Thoracic aorta (tissue), 2 donors: ENCODE data around the gene UBR2. TPM values are rescaled to one million over a fixed set of nuclear protein-coding genes. Genes with fewer than 3 reads are reported as not detected.

Experiments used
- ATAC-seq: fragments of 150-250 bp; one replicate; pipeline ENCODE4 v1.8.0; 2017; ENCODE audit warnings: low read depth; ENCODE audit not compliant: insufficient number of reproducible peaks, low FRiP score
- DNase-seq: peaks from one replicate; pipeline ENCODE4 v3.0.0-alpha.2; 2020; ENCODE audit warnings: low spot score
- H3K27ac ChIP-seq, 2 donors: fragments of 200-600 bp; sonication (generic); 1 replicate in 1 of 2; 2 replicates in 1 of 2; pipeline ENCODE4 v1.5.1; 2016; ENCODE audit warnings: mild to moderate bottlenecking in 2 of 2, moderate library complexity in 2 of 2
- H3K27me3 ChIP-seq: fragments of 200-600 bp; sonication (generic); replicated peaks from 2 replicates; pipeline ENCODE4 v1.6.0; 2016; ENCODE audit warnings: mild to moderate bottlenecking; ENCODE audit not compliant: insufficient read depth
- H3K36me3 ChIP-seq: fragments of 200-600 bp; sonication (generic); one replicate; pipeline ENCODE4 v1.5.1; 2016
- H3K4me1 ChIP-seq, 2 donors: fragments of 200-600 bp; sonication (generic); 1 replicate in 1 of 2; 2 replicates in 1 of 2; pipeline versions ENCODE4 v1.5.1 to v1.6.0; 2016; ENCODE audit warnings: low read depth in 2 of 2, mild to moderate bottlenecking in 1 of 2; ENCODE audit not compliant: control insufficient read depth in 1 of 2
- H3K4me3 ChIP-seq: fragments of 200-600 bp; sonication (generic); 2 replicates; pipeline ENCODE4 v1.5.1; 2016; ENCODE audit warnings: mild to moderate bottlenecking
- H3K9me3 ChIP-seq: fragments of 200-600 bp; sonication (generic); 2 replicates; pipeline ENCODE4 v1.5.1; 2016
- total RNA-seq, 2 donors: library from RNA; depleted of rRNA; stranded (reverse); fragments of >200 nt; gene quantifications; one replicate each; pipeline versions ENCODE4 v1.1.0 to v1.2.3, GENCODE V29; 2016
- TF ChIP-seq, protein P1 (sequence below): fragments of 200-600 bp; sonication (generic); IDR thresholded peaks from one replicate; pipeline ENCODE4 v1.5.1; 2019; ENCODE audit warnings: antibody characterized with exemption

Gene UBR2
- total RNA-seq, 2 donors from 2014 or later: 25.9 to 38.7 TPM

DNA sequence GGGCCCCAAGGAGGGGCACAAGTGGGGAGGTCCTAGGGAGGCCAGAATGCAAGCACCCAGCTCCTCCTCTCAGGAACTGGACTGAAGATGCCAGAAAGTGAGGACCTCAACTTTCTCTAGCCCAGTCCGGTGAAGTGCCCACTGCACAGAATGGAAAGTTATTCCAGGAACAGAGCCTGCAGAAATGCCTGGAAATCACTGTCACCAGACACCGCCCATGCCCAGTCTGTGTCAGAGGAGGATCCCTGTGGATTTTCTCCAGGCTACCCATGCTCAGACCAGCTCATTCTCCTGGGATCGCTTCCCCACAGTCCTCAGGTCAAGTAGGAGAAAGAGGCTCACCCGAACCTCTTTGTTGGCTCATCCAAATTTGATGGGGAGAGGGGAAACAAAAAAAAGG is 152.0 kb downstream of the UBR2 start:
- Histone ChIP-seq H3K4me3 (no peak overlapping the region), H3K9me3 (peaks cover 6% of the 10 kb centered on the region), H3K4me1 (peaks cover 0 to 5% of the 10 kb centered on the region in 2 donors), H3K27ac (no peak overlapping the region), H3K27me3 (no peaks in the 10 kb centered on the region), H3K36me3 (no peaks in the 10 kb centered on the region)
- ATAC-seq: no peak
- DNase-seq: no peak
- TF ChIP-seq, protein P1, sequence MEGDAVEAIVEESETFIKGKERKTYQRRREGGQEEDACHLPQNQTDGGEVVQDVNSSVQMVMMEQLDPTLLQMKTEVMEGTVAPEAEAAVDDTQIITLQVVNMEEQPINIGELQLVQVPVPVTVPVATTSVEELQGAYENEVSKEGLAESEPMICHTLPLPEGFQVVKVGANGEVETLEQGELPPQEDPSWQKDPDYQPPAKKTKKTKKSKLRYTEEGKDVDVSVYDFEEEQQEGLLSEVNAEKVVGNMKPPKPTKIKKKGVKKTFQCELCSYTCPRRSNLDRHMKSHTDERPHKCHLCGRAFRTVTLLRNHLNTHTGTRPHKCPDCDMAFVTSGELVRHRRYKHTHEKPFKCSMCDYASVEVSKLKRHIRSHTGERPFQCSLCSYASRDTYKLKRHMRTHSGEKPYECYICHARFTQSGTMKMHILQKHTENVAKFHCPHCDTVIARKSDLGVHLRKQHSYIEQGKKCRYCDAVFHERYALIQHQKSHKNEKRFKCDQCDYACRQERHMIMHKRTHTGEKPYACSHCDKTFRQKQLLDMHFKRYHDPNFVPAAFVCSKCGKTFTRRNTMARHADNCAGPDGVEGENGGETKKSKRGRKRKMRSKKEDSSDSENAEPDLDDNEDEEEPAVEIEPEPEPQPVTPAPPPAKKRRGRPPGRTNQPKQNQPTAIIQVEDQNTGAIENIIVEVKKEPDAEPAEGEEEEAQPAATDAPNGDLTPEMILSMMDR: no peak

DNA sequence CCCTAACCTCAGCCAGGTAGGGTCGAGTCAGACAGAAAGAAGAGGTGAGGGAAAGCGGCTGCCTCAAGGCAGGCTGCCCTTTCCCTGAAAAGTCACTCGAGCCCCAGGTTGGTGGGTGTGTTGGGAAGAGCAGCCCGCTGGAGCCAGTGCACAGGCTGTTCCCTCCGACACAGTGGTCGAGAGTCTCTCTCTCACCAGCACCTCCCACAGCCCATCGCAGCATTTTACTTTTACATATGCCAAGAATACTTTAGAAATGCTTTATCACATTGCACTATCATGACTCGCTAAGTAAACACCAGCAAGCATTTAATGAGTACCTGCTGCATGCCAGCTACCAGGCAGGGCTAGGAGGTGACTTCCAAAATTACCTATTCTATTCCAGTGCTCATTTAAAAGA is 156.9 kb downstream of the UBR2 start:
- H3K27me3 ChIP-seq: no peaks in the 10 kb centered on the region
- no peaks in the 10 kb centered on the region for H3K9me3 ChIP-seq
- H3K27ac ChIP-seq: no peak overlapping the region
- H3K36me3 ChIP-seq: no peaks in the 10 kb centered on the region
- TF ChIP-seq, protein P1: no peak
- ATAC-seq (no peak), DNase-seq (no peak)
- peaks cover 0 to 5% of the 10 kb centered on the region in 2 donors for H3K4me1 ChIP-seq
- H3K4me3 ChIP-seq: no peak overlapping the region

DNA sequence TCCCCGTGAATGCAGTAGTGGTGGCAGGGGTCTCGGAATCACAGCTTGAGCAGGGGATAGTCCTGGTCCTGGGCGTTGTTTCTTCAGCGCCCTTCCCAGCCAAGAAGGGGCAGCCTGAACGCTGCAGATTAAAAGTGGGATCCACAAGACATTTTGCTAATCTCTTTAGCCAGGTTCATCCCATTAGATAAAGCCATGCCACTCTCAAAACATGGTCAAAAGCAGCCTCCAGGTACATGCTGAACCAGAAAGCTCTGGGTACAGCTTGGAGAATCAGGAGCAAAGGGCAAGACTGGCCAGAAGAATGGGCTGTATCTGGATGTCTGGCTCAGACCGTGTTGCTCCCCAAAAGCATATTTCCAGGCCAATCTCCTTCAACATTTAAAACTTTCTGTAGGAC is 158.7 kb downstream of the UBR2 start, which contains the start of gene PRPH2:
PRPH2 (minus strand) TSS at position 101 of the 400 bp plus-strand sequence. CDS start 263 bp downstream, outside the sequence.
- ATAC-seq: no peak
- Histone ChIP-seq H3K9me3 (no peaks in the 10 kb centered on the region), H3K27ac (no peak within 1 kb of the TSS), H3K4me3 (no peak within 1 kb of the TSS), H3K27me3 (no peaks in the 10 kb centered on the region), H3K4me1 (peaks cover 5 to 10% of the 10 kb centered on the region in 2 donors), H3K36me3 (no peaks in the 10 kb centered on the region)
- DNase-seq: no peak
- TF ChIP-seq, protein P1: no peak

DNA sequence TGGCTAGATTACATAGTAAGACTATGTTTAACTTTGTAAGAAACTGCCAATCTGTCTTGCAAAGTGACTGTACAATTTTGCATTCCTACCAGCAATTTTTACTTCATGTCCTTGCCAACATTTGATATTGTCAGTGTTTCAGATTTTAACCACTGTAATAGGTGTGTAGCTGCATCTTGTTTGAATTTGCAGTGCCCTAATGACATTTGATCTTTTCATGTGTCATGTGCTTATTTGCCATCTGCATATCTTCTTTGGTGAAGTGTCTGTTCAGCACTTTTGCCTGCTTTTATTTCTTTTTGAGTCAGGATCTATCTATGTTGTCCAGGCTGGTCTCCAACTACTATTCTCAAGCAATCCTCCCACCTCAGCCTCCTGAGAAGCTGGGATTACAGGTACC is 161.0 kb downstream of the UBR2 start:
- no peaks in the 10 kb centered on the region for H3K27me3 ChIP-seq
- DNase-seq (no peak), ATAC-seq (no peak)
- H3K27ac ChIP-seq: no peak overlapping the region
- H3K4me1 ChIP-seq: peaks cover 5 to 7% of the 10 kb centered on the region in 2 donors
- H3K9me3 ChIP-seq: no peaks in the 10 kb centered on the region
- H3K4me3 ChIP-seq: no peak overlapping the region
- TF ChIP-seq, protein P1: no peak
- no peaks in the 10 kb centered on the region for H3K36me3 ChIP-seq

DNA sequence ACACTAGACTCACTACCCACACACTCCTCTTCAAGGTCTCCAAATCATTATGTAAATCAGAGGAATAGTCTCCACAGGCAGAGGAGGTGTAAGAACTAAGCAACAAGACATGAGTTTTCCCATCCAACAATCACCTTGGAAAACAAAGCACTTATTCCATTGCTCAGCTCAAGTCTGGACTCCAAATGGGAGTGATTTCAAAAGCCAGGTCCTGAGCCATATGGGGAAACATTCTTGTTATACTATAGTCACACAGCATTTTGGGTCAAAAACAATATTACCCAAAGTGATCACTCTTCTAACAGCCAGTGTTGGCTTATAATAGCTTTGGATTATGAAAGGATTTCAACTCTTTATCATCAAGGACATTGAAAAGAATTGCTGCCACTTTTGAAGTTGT is 162.2 kb downstream of the UBR2 start:
- DNase-seq (no peak), ATAC-seq (no peak)
- TF ChIP-seq, protein P1: no peak
- Histone ChIP-seq H3K9me3 (no peaks in the 10 kb centered on the region), H3K4me3 (peak overlapping the region; percentile 75), H3K27me3 (no peaks in the 10 kb centered on the region), H3K27ac (peak overlapping the region; percentile 61 to 74), H3K36me3 (no peaks in the 10 kb centered on the region), H3K4me1 (peaks cover 5 to 7% of the 10 kb centered on the region in 2 donors)
